Hepatic stellate cell (primary cell): Measurements from ENCODE around the gene KIAA1958.
"Not testable (repeated sequence)": the region's sequence is repeated elsewhere in the genome, so short reads cannot be mapped to it uniquely, and the experiment has no call there.

Source experiments
- DNase-seq: peaks from one replicate; pipeline ENCODE4 v3.0.0; 2011; ENCODE audit warnings: low spot score

KIAA1958 gene

GRCh38 chr9:112555844-112556482 lies 69.3 kb downstream of the KIAA1958 start:
- DNase-seq = no peak

- peak; percentile 41 for DNase-seq
Observed at GRCh38 chr9:112556497-112557442, 70.1 kb downstream of the KIAA1958 start.

- DNase-seq = peak; percentile 29
Observed at GRCh38 chr9:112558476-112558875, 71.8 kb downstream of the KIAA1958 start.

GRCh38 chr9:112558978-112559377 lies 72.4 kb downstream of the KIAA1958 start:
- DNase-seq = no peak

GRCh38 chr9:112559629-112560413 lies 73.2 kb downstream of the KIAA1958 start:
- no peak for DNase-seq

GRCh38 chr9:112562235-112562958 lies 75.8 kb downstream of the KIAA1958 start:
- DNase-seq = no peak

GRCh38 chr9:112569186-112569585 lies 82.6 kb downstream of the KIAA1958 start:
- no peak for DNase-seq

GRCh38 chr9:112570671-112571167 lies 84.1 kb downstream of the KIAA1958 start:
- DNase-seq = no peak

- no peak for DNase-seq
Observed at GRCh38 chr9:112571624-112572355, 85.2 kb downstream of the KIAA1958 start.

- no peak for DNase-seq
Observed at GRCh38 chr9:112572416-112572815, 85.8 kb downstream of the KIAA1958 start.

- no peak for DNase-seq
Observed at GRCh38 chr9:112574008-112574407, 87.4 kb downstream of the KIAA1958 start.

GRCh38 chr9:112575107-112575506 lies 88.5 kb downstream of the KIAA1958 start:
- DNase-seq = no peak

GRCh38 chr9:112581469-112582176 lies 95.0 kb downstream of the KIAA1958 start:
- no peak for DNase-seq

- DNase-seq = no peak
Observed at GRCh38 chr9:112582371-112583262, 96.0 kb downstream of the KIAA1958 start.

- DNase-seq = no peak
Observed at GRCh38 chr9:112586599-112587155, 100.0 kb downstream of the KIAA1958 start.

GRCh38 chr9:112591875-112592274 lies 105.2 kb downstream of the KIAA1958 start:
- not testable (repeated sequence) for DNase-seq

GRCh38 chr9:112599732-112600131 lies 113.1 kb downstream of the KIAA1958 start:
- no peak for DNase-seq

GRCh38 chr9:112601636-112602035 lies 115.0 kb downstream of the KIAA1958 start:
- DNase-seq = peak; percentile 30

GRCh38 chr9:112604790-112605189 lies 118.2 kb downstream of the KIAA1958 start:
- no peak for DNase-seq
